ENCODE data around the gene TMEM74B. TPM values are rescaled to one million over a fixed set of nuclear protein-coding genes. Genes with fewer than 3 reads are reported as not detected.

The TMEM74B gene
- total and polyA plus RNA-seq, 2 of the 8 experiments (the other 6 are each of a cell fraction or from before 2014, with no cell fraction given) = 4.0 to 6.4 TPM

- ChIA-PET CTCF (ENCODE audit: partially characterized antibody) (no interaction called here), POLR2A (ENCODE audit: partially characterized antibody) (no interaction called here)
- Histone ChIP-seq H4K20me1 (replicated peaks in 1 of 2; ENCODE audit: control insufficient read depth in 1 of 2, insufficient read depth in 2 of 2, low read length in 2 of 2) (peaks cover 3 to 20% of the 10 kb centered on the region in 2 experiments), H3K18ac (ENCODE audit: extremely low read depth, low read length) (no peak overlapping the region), H2BK12ac (ENCODE audit: low read depth, low read length) (no peak overlapping the region), H3K9me3 (ENCODE audit: insufficient read depth in 2 of 2, low read depth in 1 of 2, low read length in 1 of 2) (no peaks in the 10 kb centered on the region), H3K4me2 (ENCODE audit: insufficient read depth in 1 of 2, low read depth in 2 of 2, low read length in 2 of 2) (no peak overlapping the region), H4K8ac (ENCODE audit: extremely low read depth, insufficient read depth, low read length) (no peak overlapping the region), H4K91ac (replicated peaks; ENCODE audit: insufficient read length, low read length) (no peak overlapping the region), H3K79me2 (ENCODE audit: control insufficient read depth in 1 of 2, insufficient read depth in 2 of 2, low read length in 2 of 2) (no peaks in the 10 kb centered on the region), H3K36me3 (ENCODE audit: control insufficient read depth in 2 of 4, insufficient read depth in 4 of 4, low read length in 3 of 4) (peaks cover 14 to 48% (median 46%) of the 10 kb centered on the region in 4 experiments; a peak in 7 of 8 replicates), H2AFZ (ENCODE audit: low read length) (no peak overlapping the region), H3K4me3 (ENCODE audit: extremely low read depth in 1 of 4, insufficient read depth in 2 of 4, low read depth in 3 of 4, low read length in 4 of 4) (no peak overlapping the region), H3K27me3 (replicated peaks in 1 of 4; ENCODE audit: control insufficient read depth in 3 of 4, extremely low read depth in 1 of 4, insufficient read depth in 3 of 4, low read length in 3 of 4) (no peaks in the 10 kb centered on the region), H2BK120ac (replicated peaks; ENCODE audit: low read depth, low read length) (no peak overlapping the region), H3K23ac (ENCODE audit: insufficient read length) (no peak overlapping the region), H2BK5ac (ENCODE audit: low read depth, low read length) (no peak overlapping the region), H3K9ac (replicated peaks in 1 of 4; ENCODE audit: extremely low read depth in 1 of 4, low read depth in 3 of 4, low read length in 3 of 4) (no peak overlapping the region), H3K27ac (ENCODE audit: low read depth, low read length) (no peak overlapping the region), H3K4me1 (replicated peaks in 1 of 4; ENCODE audit: control insufficient read depth in 3 of 4, insufficient read depth in 4 of 4, low read length in 3 of 4) (no peaks in the 10 kb centered on the region), H3K56ac (replicated peaks; ENCODE audit: insufficient read length, low read depth, low read length) (no peak overlapping the region), H2BK15ac (ENCODE audit: low read length) (no peak overlapping the region), H3K79me1 (ENCODE audit: low read depth, low read length) (peaks cover 2% of the 10 kb centered on the region), H3K14ac (ENCODE audit: insufficient read length) (no peak overlapping the region), H4K5ac (ENCODE audit: insufficient read length, low read depth, low read length) (no peak overlapping the region), H3K23me2 (ENCODE audit: low read depth, low read length) (no peaks in the 10 kb centered on the region), H2BK20ac (ENCODE audit: low read length) (no peak overlapping the region), H3K4ac (replicated peaks; ENCODE audit: insufficient read length, low read depth, low read length) (no peak overlapping the region), H2AK5ac (ENCODE audit: low read depth, low read length) (no peak overlapping the region)
- FAIRE-seq (no peak), DNase-seq (ENCODE audit: low read depth in 1 of 2, low spot score in 2 of 2) (no peak)
- 87% methylated on average over 1 of the region's 1 CpG; no CpG with 5 or more reads in 1 of the 2 experiments for whole genome bisulfite sequencing, 2 experiments (ENCODE audit: extremely low coverage in 1 of 2, insufficient coverage in 1 of 2, insufficient read length in 1 of 2, insufficient replicate concordance in 2 of 2, low coverage in 1 of 2, low lambda C conversion rate in 2 of 2, missing lambda C conversion rate in 1 of 2)
- TF ChIP-seq, protein P1, sequence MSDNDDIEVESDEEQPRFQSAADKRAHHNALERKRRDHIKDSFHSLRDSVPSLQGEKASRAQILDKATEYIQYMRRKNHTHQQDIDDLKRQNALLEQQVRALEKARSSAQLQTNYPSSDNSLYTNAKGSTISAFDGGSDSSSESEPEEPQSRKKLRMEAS (IDR thresholded peaks at IDR 0.05) = no peak
Measured at GRCh38 chr20:1166948-1167720, 17.6 kb downstream of the TMEM74B start.
